HUES6 (cell line): Measurements from ENCODE around the gene UBE2K.
"Not testable (repeated sequence)": the region's sequence is repeated elsewhere in the genome, so short reads cannot be mapped to it uniquely, and the experiment has no call there.

ENCODE experiments used
- H3K27ac ChIP-seq: 2 replicates; pipeline ENCODE4 v1.7.0; 2013; ENCODE audit warnings: low read depth, mild to moderate bottlenecking, low read length, inconsistent platforms
- H3K27me3 ChIP-seq: 2 replicates; pipeline ENCODE4 v1.6.1; 2013; ENCODE audit warnings: low read length; ENCODE audit not compliant: control insufficient read depth, insufficient read depth
- H3K36me3 ChIP-seq: 2 replicates; pipeline ENCODE4 v1.6.1; 2013; ENCODE audit warnings: low read length; ENCODE audit not compliant: control insufficient read depth, insufficient read depth
- H3K4me1 ChIP-seq: 2 replicates; pipeline ENCODE4 v1.6.1; 2013; ENCODE audit warnings: low read length; ENCODE audit not compliant: control insufficient read depth, insufficient read depth
- H3K4me3 ChIP-seq: 2 replicates; pipeline ENCODE4 v1.5.1; 2013; ENCODE audit warnings: low read depth, low read length
- H3K9ac ChIP-seq: one replicate; pipeline ENCODE4 v1.6.1; 2013; ENCODE audit warnings: mild to moderate bottlenecking, low read length
- H3K9me3 ChIP-seq: 2 replicates; pipeline ENCODE4 v1.6.1; 2013; ENCODE audit warnings: low read depth, low read length; ENCODE audit not compliant: control insufficient read depth, insufficient read depth

The UBE2K gene

DNA sequence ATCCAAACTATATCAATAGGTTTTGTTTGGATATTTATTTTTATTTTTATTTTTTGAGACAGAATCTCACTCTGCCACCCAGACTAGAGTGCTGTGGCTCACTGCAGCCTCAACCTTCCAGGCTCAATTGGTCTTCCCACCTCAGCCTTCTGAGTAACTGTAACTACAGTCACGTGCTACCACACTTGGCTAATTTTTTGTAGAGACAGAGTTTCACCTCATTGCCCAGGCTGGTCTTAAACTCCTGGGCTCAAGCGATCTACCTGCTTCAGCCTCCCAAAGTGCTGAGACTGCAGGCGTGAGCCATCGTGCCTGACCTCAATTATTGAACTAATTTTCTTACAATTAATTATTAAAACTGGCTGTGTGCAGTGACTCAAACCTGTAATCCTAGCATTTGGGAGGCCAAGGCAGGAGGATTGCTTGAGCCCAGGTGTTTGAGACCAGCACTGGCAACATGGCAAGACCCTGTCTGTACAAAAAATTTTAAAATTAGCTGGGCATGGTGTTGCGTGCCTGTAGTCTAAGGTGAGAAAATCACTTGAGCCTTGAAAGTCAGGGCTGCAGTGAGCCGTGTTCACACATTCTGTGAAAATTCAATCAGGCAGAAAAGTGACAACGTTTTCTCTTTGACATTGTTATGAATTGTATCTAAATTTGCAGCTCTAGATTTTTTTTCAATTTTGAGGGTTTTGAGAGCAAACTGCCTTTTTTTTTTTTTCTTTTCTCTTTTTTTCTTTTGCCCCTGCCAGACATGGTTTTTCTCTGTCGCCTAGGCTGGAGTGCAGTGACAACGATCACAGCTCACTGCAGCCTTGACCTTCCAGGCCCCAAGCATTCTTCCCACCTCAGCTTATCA lies 66.0 kb downstream of the UBE2K start:
- no peaks in the 10 kb centered on the region for H3K27me3 ChIP-seq
- no peak overlapping the region for H3K4me3 ChIP-seq
- no peaks in the 10 kb centered on the region for H3K9me3 ChIP-seq
- H3K9ac ChIP-seq = no peak overlapping the region
- H3K4me1 ChIP-seq = no peaks in the 10 kb centered on the region
- H3K36me3 ChIP-seq = peaks cover 68% of the 10 kb centered on the region
- no peak overlapping the region for H3K27ac ChIP-seq

- H3K4me3 ChIP-seq = no peak overlapping the region
- H3K27me3 ChIP-seq = no peaks in the 10 kb centered on the region
- no peak overlapping the region for H3K27ac ChIP-seq
- H3K4me1 ChIP-seq = no peaks in the 10 kb centered on the region
- H3K9me3 ChIP-seq = no peaks in the 10 kb centered on the region
- peaks cover 60% of the 10 kb centered on the region for H3K36me3 ChIP-seq
- H3K9ac ChIP-seq = no peak overlapping the region
These were observed 72.1 kb downstream of the UBE2K start for GRCh38 chr4:39770005-39770404.

DNA sequence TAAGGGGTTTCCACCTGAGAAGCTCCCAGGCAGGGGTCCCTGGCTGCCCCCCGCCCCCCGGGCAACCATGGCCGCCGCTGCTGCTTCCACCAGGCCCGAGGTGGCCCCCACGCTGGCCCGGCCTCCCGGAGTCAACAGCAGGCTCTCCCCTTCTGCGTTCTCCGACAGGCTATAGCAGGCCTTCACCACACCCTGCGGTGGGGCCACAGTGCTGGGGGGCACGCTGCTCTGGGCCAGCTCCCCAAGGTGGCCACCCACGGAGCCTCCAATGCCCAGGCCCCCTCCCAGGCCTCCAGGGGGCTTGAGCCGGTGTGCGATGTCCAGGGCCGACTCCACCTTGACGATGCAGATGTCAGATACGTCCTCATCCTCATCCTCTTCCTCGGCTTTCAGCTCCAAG lies 72.5 kb downstream of the UBE2K start:
- H3K9me3 ChIP-seq = no peaks in the 10 kb centered on the region
- H3K36me3 ChIP-seq = peaks cover 61% of the 10 kb centered on the region
- no peaks in the 10 kb centered on the region for H3K4me1 ChIP-seq
- no peak overlapping the region for H3K27ac ChIP-seq
- no peak overlapping the region for H3K4me3 ChIP-seq
- no peak overlapping the region for H3K9ac ChIP-seq
- H3K27me3 ChIP-seq = no peaks in the 10 kb centered on the region

- Histone ChIP-seq H3K27ac (no peak overlapping the region), H3K9me3 (no peaks in the 10 kb centered on the region), H3K27me3 (no peaks in the 10 kb centered on the region), H3K9ac (no peak overlapping the region), H3K4me1 (no peaks in the 10 kb centered on the region), H3K4me3 (no peak overlapping the region), H3K36me3 (peaks cover 61% of the 10 kb centered on the region)
These were observed 73.2 kb downstream of the UBE2K start for GRCh38 chr4:39770969-39771724.

GRCh38 chr4:39781988-39782387 lies 84.1 kb downstream of the UBE2K start:
- H3K27ac ChIP-seq, H3K9me3 ChIP-seq, H3K4me1 ChIP-seq, H3K27me3 ChIP-seq, H3K9ac ChIP-seq, H3K4me3 ChIP-seq: not testable (repeated sequence)
- H3K36me3 ChIP-seq = peaks cover 28% of the 10 kb centered on the region

DNA sequence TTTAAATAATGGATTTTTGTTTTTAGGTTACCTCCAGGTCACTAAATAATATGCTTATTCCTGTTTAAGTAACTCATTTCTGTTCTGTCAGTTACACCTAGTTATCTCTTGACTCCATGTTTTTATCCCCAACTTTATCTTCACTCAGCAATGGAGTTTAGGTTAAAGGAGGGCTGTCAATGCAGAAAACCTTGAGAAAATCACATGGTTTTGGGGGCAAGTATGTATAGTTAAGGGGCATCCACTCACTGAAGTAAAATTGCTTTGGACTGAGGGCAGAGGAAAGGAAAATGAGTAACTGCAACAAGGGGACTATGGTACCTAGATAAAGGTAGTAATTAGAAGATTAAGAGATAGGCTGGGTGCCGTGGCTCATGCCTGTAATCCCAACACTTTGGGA lies 87.1 kb downstream of the UBE2K start:
- Histone ChIP-seq H3K27ac (no peak overlapping the region), H3K9ac (no peak overlapping the region), H3K36me3 (0 out of 2 replicates have a peak, but pooled peaks cover 1% of the 10 kb centered on the region), H3K4me3 (no peak overlapping the region), H3K4me1 (no peaks in the 10 kb centered on the region), H3K9me3 (no peaks in the 10 kb centered on the region), H3K27me3 (no peaks in the 10 kb centered on the region)

GRCh38 chr4:39786838-39787237 lies 88.9 kb downstream of the UBE2K start:
- Histone ChIP-seq H3K9me3 (no peaks in the 10 kb centered on the region), H3K9ac (no peak overlapping the region), H3K27me3 (no peaks in the 10 kb centered on the region), H3K36me3 (no peaks in the 10 kb centered on the region), H3K4me1 (no peaks in the 10 kb centered on the region), H3K4me3 (no peak overlapping the region), H3K27ac (no peak overlapping the region)

DNA sequence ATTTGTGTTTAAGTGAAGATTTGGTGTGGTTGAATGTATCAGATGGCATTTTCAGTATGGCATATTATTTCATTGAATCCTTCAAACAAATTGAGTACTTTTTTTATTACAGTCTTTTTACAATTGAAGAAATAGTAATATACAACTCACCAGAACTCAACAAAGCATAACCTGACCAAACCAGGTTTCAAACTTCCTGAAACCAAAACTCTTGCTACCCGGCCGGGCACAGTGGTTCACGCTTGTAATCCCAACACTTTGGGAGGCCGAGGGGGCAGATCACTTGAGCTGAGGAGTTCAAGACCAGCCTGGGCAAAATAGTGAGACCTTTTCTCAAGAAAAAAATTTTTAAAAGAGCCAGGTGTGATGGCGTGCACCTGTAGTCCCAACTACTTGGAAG lies 94.2 kb downstream of the UBE2K start:
- no peaks in the 10 kb centered on the region for H3K27me3 ChIP-seq
- H3K4me3 ChIP-seq = no peak overlapping the region

DNA sequence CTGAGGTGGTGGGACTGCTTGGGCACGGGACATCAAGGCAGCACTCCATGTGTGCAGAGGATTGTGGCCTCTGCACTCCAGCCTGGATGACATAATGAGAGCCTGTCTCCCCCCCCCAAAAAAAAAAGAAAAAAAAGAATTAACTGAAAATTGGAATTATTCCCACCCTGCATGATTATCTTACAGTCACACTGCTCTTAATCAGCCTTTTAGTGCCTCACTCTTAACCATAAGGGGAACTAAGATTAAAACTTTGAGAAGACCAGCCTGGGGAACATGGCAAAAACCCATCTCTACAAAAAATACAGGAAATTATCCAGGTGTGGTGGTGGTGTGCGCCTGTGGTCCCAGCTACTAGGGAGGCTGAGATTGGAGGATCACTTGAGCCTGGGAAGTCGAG lies 94.6 kb downstream of the UBE2K start:
- H3K4me1 ChIP-seq = no peaks in the 10 kb centered on the region
- H3K27ac ChIP-seq = no peak overlapping the region
- no peaks in the 10 kb centered on the region for H3K9me3 ChIP-seq
- no peak overlapping the region for H3K9ac ChIP-seq
- no peaks in the 10 kb centered on the region for H3K27me3 ChIP-seq
- no peak overlapping the region for H3K4me3 ChIP-seq
- H3K36me3 ChIP-seq = no peaks in the 10 kb centered on the region

More for the DNA sequence above, 94.2 kb downstream of the UBE2K start:
- Histone ChIP-seq H3K9me3 (no peaks in the 10 kb centered on the region), H3K9ac (no peak overlapping the region), H3K27ac (no peak overlapping the region), H3K4me1 (no peaks in the 10 kb centered on the region), H3K36me3 (no peaks in the 10 kb centered on the region)

DNA sequence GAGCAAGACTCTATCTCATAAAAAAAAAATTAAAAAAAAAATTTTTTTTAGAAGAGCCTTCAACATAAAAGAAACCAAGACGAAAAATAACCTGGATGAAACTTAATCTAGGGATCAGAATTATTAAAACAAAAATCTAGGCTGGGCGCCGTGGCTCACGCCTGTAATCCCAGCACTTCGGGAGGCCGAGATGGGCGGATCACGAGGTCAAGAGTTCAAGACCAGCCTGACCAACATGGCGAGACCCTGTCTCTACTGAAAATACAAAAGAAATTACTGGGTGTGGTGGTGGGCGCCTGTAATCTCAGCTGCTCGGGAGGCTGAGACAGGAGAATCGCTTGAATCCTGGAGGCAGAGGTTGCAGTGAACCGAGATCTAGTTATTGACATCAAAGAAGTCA lies 95.0 kb downstream of the UBE2K start:
- not testable (repeated sequence) for H3K4me3 ChIP-seq

GRCh38 chr4:39802005-39802404 lies 104.1 kb downstream of the UBE2K start:
- Histone ChIP-seq H3K9ac (no peak overlapping the region), H3K4me3 (no peak overlapping the region), H3K4me1 (no peaks in the 10 kb centered on the region), H3K9me3 (no peaks in the 10 kb centered on the region), H3K27ac (no peak overlapping the region), H3K36me3 (no peaks in the 10 kb centered on the region), H3K27me3 (no peaks in the 10 kb centered on the region)

More for the DNA sequence above, 95.0 kb downstream of the UBE2K start:
- not testable (repeated sequence) for H3K4me1 ChIP-seq, H3K27ac ChIP-seq, H3K27me3 ChIP-seq, H3K9me3 ChIP-seq, H3K36me3 ChIP-seq, H3K9ac ChIP-seq
